HG03103 (cell line): ENCODE data around the gene BABAM2.
A peak's percentile ranks its signal among the peaks of the same experiment; 100 is the strongest.
"Not testable (repeated sequence)": the region's sequence is repeated elsewhere in the genome, so short reads cannot be mapped to it uniquely, and the experiment has no call there.

Source experiments
- ATAC-seq: cut with Tn5 transposase; IDR thresholded peaks from one replicate; pipeline ENCODE4 v1.9.1; 2021; ENCODE audit warnings: low read depth; ENCODE audit not compliant: unreplicated experiment

BABAM2 gene

GRCh38 chr2:27890146-27890923 is at the start of gene BABAM2, which contains the start of gene RBKS:
Gene BABAM2 (plus strand): TSS chr2:27890729. CDS start chr2:27894557, 3,828 bp downstream.
Gene RBKS (minus strand): TSS chr2:27890387. CDS start chr2:27890345, 42 bp downstream.
- ATAC-seq = peak; percentile 62

DNA sequence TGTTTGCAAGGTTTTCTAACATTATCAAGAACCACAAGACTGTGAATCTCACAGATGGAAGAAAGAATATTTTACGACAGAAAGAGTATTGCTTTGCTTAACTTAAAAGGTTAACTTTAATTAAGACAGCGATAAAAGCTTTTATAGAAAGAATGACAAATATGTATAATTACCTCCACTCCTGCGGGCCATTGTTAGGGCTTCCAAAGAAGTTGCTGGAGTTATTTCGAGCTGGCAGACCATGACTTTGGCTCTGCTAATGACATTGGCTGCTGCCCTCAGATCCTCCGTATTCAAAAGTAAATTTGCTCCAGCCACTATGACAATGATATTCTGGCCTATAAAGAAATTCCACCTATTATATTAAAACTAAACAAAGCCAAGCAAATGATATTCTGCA is 47.6 kb upstream of the BABAM2 start:
- no peak for ATAC-seq

GRCh38 chr2:27843992-27844391 is 46.5 kb upstream of the BABAM2 start:
- ATAC-seq = no peak

DNA sequence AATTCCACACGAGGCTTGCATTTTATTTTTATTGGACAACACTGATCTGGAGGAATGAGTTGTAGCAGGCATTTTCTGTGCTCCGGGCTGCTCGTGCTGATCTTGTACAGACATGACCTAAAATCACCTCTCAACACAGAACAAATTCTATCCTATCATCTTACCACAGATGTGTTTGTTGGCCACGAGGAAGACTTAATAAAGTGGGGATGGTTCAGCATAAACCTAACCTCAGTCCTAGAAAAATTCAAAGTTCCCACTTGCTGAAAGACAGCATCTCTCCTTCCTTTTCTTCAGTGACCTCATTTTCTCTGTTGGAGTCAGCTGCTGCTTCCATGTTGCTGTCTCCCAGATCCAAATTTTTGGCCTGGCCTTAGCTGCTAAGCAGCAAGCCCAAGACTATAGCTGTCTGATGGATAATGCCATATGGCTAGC is 45.7 kb upstream of the BABAM2 start:
- ATAC-seq = no peak

DNA sequence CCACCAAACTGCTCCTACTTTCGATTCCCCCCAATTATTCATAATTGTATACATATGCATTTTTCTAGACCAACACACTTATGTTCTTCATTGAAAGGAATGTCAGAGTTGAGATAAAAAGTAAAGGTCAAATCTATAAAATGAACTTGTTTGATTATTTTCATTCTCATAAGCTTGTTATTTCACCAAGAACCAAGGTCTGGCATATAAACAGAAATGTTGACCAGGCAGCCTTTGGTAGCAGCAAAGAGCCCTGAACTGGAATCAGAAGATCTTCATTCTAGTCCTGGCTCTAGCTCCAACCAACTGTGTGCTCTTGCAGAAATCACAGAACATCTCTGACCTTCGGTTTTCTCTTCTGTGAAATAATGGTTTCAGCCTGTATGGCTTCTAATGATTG is 43.2 kb upstream of the BABAM2 start:
- no peak for ATAC-seq

DNA sequence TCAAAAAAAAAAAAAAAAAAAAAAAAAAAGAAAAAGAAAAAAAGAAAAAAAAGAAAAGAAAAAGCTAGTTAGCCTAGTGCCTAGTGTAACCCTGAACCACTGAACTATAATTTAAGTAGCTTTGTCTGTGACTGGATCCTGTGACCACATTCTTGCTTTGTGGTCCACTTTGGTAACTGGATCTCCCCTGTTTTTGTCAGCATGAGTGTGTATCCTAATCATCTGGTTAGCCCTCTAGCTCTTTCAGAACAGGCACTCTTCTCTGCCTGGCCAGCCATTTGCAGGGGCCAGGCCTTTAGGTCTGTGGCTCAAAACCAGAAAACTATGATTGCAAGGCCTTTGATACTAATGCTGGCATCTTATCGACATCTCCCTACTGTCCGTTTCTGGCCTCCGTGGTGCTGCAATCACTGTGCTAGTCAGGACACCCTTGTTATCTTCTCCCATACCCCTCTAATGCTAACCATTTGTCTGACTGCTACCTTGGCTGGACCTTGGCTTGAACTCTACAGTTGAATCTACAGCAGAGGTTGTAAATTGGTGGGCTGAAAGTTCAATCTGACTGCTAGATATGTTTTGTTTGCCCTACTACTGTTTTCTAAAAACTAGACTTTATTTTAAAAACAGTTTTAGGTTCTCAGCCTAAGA is 40.8 kb upstream of the BABAM2 start:
- no peak for ATAC-seq

- ATAC-seq = no peak
These were observed 37.8 kb upstream of the BABAM2 start for GRCh38 chr2:27852691-27853090.

- no peak for ATAC-seq
These were observed 36.2 kb upstream of the BABAM2 start for GRCh38 chr2:27854229-27854862.

- ATAC-seq = no peak
These were observed 35.1 kb upstream of the BABAM2 start for GRCh38 chr2:27855476-27855875.

- no peak for ATAC-seq
These were observed 34.1 kb upstream of the BABAM2 start for GRCh38 chr2:27856386-27856785.

- ATAC-seq = no peak
These were observed 33.6 kb upstream of the BABAM2 start for GRCh38 chr2:27856956-27857355.

DNA sequence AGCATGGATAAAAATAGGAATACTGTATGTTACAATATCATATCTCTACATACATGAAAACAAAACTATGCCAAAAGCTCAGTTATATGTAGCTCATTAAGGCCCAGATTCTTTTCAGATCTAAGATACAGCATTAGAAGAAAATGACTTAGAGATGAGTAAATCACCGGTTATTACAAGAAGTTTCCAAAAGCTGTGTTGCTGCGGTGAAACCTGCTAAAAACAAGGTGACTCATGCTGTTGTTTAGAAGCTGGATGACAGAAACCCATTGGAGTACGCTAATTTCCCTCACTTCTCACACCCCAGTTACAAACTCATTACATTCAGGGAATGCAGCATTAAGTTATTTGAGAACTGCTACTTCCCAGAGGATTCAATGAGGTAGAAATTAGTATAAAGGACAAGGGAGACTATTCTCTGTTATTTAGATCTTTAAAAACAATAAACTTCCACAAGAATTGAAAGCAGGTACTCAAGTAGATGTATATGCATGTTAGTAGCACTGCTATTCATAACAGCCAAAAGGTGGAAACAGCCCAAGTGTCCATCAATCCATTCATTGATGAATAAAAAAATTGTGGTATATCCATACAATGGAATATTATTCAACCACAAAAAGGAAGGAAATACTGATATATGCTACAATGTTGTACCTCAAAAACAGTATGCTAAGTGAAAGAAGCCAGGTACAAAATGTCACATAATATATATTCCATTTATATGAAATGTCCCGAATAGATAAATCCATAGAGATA is 32.9 kb upstream of the BABAM2 start:
- no peak for ATAC-seq

- ATAC-seq = no peak
These were observed 30.4 kb upstream of the BABAM2 start for GRCh38 chr2:27860111-27860510.

- no peak for ATAC-seq
These were observed 27.4 kb upstream of the BABAM2 start for GRCh38 chr2:27863146-27863545.

GRCh38 chr2:27863955-27864354 is 26.6 kb upstream of the BABAM2 start:
- ATAC-seq = not testable (repeated sequence)

DNA sequence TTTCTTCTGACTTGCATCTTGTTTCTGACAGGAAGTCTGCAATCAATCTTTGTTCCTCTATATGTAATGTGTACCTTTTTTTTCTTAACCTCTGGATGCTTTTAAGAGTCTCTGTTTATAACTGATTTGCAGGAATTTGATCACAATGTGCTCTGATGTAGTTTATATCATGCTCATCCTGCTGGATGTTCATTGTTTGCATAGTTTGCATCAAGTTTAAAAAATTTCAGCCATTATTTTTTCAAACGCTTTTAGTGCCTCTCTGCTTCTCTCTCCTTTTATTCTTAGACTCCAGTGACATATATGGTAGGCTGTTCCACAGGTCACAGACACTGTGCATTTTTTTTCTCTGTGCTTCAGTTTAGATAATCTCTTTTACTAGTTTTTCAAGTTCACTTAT is 24.3 kb upstream of the BABAM2 start:
- no peak for ATAC-seq

DNA sequence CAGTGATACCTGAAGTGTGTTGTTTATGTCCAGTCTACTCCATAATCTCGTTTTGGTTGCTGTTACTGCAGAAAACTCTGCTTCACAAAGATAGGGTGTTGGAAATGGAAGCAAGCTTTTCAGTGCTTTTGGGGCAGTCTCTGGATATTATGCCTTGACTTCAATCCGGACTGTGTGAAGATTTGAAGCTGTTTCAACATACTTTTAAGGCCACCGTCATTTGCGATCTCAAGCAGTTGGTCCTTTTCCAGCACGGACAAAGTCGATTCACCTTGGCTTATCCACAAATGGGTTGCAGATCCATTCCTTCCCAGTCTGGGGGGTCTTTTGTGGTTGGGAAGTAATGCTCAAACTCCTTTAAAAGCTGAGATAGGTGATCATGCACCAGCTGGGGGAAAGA is 20.8 kb upstream of the BABAM2 start:
- no peak for ATAC-seq

DNA sequence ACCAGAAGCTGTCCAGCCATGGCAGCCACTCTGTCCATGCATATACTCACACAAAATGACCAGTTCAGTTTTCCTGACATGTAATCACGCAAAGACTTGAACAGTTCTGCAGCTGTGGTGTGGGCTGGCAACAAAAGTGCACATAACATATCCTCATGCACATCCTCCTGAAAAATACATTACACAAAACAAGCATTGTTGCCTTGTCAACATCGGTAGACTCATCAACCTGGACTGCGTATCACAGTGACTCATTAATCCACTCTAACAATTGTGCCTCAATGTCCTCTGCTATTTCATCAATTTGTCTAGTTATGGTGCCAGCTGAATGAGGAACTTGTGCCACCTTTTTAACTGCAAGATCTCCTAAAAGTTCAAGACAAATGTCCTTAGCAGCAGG is 19.8 kb upstream of the BABAM2 start:
- no peak for ATAC-seq

- no peak for ATAC-seq
These were observed 18.7 kb upstream of the BABAM2 start for GRCh38 chr2:27871802-27872201.

DNA sequence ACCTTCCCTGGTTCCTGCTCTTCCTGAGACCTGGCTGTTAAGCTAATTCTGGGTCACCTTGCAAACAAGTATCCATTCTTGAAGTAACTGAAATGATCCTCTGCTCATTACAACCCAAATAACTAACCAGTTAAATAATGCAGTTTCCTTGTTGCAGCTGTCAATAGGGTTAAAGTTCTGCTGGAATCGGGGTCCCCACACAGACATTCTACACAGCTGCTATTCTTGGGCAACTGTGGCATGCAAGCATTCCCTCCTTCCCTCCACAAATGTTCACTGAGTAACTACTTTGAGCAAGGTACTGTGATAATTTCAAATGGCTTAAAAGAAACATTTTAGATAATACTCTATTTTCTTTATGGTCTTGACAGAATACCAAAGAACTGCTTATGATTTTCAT is 17.4 kb upstream of the BABAM2 start:
- ATAC-seq = no peak
